ENCODE measurements around the gene PITPNB.

PITPNB gene
- total RNA-seq: 34.0 to 49.1 (median 38.2) reads per million in 4 experiments

DNA sequence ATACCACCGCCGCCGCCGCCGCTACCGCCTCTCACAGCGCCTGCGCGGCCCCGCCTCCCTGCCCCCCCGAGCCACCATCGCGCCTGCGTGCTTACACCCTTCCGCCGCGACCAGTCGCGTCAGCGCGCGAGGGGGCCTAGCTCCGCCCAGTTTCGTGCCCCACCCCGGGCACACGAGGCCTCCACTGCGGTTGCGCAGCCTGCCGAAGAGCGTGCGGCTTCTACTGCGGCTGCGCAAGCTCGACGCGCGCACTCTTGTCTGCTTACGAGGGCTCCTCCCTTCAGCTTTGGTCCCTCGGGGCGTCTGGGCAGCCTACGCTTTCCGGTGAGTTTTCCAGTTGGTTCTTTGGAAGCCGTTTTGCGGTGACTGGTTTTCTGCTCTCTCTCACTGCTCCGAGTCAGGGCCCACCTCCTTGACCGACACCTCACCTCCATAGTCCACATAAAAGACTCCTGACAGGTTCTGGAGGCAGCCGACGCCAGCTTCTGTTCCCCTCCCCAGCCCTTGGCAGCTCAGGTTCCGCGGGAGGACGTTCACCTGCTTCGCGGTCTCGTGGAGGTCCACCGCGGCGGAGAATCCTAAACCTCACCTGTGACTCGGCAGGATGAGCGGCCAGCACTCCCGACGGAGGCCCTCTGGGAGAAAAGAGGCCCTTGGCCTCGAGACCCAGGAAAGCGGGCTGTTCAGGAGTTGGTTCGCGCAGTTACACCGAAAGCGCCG, at the start of gene PITPNB:
PITPNB (minus strand) TSS at position 35 of the 720 bp plus-strand sequence. CDS start 65 bp downstream, outside the sequence.
- peak; percentile 99 for DNase-seq

DNA sequence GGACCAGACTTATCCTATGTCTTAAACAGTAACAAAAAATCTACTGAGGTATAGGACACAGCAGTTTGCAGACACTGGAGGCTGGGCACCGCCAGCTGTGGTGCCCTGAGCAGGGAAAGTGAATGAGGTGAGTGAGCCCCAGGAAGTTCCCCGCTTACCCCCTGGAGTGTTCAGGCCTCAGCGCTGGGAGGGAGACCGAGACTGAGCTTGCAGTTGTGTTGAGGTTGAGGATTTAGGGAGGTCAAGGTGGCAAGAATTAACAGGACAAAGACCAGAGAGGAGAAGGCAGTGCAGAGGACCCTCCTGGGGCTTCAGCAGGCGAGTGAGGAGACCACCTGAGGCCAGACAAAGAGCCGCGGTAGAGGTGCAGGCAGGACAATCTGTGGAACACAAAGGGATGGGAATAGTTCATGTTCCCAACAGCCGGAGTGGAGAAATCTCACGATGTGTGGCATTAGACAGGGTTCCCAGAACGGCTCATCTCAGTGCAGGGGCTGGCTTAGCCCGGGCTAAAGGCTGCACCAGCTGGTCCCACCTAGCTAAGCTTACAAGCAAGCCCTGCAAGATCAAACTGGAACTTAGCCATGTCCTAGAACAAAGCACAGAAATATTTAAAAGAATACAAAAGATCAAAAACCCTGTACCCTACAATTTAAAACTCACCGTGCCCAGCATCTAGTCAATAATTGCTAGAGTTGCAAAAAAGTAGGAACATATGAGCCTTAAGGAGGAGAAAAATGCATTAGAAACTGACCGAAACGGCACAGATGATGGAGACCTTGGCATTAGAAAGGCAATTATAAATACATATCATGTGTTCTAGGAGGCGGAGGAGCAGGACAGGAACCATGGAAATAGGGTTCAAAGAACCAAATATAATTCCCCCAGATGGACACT, 47.4 kb upstream of the PITPNB start:
- DNase-seq: no peak

- no peak for DNase-seq
Observed at GRCh38 chr22:27962268-27963044, 43.4 kb upstream of the PITPNB start.

DNA sequence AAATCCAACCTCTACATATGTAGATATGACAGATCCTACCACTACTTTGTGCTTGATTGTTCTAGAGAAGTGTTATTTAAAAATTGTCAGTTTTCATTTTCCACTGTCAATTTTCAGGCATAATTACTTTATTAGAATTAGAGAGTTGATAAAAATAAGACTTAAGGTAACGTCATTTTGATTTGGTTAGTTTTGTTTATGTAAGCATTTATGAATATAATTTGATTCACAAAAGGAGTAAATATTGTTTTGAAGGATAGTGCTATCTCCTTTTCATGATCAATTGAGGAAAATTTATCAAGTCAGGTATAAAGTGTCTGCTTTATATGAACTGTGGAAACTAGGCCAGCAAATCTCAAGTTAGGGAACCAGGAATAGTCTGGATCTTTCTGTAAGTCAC, 42.6 kb upstream of the PITPNB start:
- no peak for DNase-seq

GRCh38 chr22:27961182-27961581, 42.1 kb upstream of the PITPNB start:
- DNase-seq: no peak

- no peak for DNase-seq
Observed at GRCh38 chr22:27959335-27960090, 40.5 kb upstream of the PITPNB start.

- DNase-seq: no peak
Observed at GRCh38 chr22:27952779-27953178, 33.7 kb upstream of the PITPNB start.

DNA sequence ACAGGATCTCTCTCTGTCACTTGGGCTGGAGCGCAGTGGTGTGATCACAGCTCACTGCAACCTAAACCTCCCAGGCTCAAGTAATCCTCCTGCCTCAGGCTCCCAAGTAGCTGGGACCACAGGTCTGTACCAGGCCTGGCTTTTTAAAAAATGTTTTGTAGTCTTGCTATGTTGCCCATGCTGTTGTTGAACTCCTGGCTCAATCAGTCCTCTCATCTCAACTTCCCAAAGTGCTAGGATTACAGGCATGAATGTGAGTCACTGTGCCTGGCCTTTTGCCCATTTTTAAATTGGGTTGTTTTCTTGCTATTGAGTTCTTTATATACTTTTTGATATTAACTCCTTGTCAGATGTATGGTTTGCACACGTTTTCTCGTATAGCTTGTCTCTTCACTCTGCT, 33.0 kb upstream of the PITPNB start:
- DNase-seq: no peak

- no peak for DNase-seq
Observed at GRCh38 chr22:27949421-27949820, 30.4 kb upstream of the PITPNB start.

GRCh38 chr22:27948569-27948968, 29.5 kb upstream of the PITPNB start:
- no peak for DNase-seq

DNA sequence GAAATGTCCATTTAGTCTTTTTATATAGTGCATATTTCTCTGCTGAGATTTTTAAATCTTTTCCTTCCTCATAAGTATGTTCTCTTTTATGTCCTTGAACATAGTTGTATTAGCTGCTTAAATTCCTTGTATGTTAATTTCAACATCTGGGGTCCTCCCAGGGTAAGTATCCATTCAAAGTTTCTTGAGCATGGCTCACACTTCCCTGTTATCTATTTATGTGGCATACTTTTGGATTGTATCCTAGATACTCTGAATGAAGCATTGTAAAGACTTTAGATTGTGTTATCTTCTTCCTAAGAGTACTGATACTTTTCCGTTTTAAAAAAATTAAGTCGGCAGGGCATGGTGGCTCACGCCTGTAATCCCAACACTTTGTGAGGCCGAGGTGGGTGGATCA, 28.4 kb upstream of the PITPNB start:
- no peak for DNase-seq

DNA sequence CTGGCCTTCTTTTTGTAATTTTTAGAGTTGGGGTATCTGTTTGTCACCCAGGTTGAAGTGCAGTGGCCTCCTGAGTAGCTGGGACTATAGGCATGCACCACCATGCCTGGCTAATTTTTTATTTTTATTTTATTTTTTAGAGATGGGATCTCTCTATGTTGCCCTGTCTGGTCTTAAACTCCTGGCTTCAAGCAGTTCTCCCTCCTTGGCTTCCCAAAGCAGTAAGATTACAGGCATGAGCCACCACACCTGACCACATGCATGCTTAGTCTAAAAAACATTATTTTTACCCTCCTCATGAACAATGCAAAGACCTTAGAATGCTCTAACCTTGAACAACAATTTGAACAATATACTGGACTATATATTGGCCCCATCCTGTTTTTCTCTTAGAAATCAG, 22.1 kb upstream of the PITPNB start:
- no peak for DNase-seq

DNA sequence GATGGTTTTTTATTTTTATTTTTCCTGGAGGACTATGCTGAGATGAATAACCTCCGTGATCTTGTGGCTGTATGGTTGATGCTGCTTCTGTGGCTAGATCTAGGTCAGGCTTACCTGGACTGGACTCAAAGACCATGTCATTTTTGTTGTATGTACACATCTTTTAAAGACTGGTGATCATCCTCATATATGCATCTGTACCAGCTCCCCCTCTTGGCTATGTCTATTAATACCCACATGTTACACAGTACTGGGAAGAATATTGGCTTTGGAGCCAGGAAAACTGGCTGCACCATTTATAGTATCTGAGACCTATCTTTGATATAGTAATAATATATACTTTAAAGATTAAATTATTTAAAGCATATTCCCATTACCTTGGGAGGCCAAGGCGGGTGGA, 18.4 kb upstream of the PITPNB start:
- DNase-seq: no peak

DNA sequence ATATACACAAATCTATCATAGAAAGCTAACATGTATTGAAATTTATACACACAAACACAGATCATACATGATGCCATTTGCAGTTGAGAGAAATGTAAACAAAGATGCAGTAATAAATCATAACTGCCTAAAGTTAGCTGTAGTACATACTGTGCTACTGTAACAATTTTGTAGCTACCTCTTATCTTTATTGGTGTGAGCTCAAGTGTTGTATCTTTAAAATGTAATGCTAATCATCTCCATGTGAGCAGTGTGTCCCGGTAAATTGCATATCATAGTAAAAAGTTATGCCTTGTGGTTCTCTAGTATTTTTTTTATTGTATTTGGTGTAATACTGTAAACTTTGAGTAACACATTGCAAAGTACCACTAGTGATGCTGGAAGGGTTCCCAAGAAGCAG, 16.8 kb upstream of the PITPNB start:
- DNase-seq: no peak

DNA sequence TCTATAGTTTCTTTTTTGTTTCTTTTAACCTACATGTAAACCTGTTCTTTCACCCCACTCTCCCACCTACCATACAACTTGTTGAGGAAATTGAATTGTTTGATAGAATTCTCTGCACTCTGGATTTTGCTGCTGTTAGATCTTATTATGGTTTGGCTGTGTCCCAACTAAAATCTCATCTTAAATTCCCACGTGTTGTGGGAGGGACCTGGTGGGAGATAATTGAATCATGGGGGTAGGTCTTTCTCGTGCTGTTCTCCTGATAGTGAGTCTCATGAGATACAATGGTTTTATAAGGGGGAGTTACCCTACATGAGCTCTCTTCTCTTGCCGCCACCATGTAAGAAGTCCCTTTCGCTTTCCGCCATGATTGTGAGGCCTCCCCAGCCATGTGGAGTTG, 15.0 kb upstream of the PITPNB start:
- no peak for DNase-seq

DNA sequence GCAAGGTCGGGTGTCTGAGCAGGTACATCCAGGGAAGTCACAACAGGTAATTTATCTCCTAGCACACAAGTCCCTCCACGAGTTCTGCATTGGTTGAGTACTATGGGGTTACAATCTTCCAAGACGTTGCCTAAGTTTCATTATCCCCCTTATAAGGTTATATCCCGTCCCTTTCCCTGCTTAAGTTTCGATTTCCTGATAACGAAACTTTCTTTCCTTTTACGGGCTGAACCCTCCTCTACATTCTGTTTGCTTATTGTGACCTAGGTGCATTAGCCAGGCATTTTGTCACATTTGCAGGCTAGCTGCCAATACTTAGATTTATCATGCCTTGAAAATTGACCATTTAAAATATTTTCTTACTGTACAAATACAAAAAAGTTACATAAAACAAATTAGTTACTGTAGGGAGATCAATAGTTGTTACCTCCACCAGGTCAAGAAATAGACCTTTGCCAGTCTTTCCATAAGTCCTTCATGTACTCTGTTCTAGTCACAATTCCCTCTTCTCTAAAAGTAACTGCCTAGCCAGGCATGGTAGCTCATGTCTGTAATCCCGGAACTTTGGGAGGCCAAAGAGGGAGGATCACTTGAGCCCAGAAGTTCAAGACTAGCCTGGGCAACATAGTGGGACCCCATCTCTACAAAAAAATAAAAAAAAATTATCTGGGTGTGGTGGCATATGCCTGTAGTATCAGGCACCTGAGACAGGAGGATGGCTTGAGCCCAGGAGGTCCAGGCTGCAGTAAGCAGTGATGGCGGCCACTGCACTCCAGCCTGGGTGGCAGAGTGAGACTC, 14.3 kb upstream of the PITPNB start:
- no peak for DNase-seq

DNA sequence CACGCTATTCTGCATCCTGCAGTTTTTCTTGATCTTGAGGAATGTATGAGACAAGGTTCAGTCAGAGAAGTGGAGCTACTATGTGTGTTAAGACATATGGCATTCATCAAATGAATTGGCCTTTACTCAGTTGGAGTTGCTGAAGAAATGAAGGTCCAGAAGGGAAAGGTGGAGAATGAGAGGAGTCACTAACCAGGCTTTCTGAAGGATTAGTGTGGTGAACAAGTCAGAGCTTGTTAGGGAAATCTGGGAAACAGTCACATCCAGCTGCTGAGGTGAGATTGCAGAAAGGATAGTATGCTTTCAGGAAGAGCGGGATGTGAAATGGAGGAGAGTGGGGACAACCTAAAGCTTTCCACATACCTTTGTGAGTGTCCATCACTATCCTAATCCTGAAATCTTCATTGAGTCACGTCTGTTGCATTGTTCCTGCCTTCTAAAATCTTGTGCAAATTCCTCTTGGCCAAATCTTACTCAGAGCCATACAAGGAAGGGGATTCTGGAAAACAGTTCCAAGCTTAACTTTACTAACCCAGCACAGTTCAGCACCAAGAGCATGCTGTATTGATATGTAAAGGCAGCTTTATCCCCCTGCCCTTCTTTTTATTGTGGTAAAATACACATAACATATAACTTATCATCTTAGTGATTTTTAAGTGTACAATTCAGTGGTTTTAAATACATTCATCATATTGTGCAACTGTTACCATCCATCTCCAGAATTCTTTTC, 11.4 kb upstream of the PITPNB start:
- no peak for DNase-seq

DNA sequence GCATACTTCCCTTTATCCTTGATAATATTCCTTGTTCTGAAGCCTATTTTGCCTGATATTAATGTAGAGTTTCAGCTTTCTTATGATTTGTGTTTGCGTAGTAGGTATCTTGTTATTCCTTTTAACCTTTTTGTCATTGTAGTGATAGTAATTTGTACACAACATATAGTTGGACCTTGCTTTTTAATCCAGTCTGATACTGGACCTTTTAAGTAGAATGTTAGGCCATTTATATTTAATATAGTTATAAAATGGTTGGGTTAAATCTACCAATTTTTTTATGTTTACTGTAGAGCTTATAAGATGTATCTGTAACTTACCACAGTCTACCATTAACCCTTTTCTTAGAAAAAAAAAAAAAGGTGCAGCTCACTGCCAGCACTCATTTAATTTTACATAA, 8.6 kb upstream of the PITPNB start:
- no peak for DNase-seq

- DNase-seq: no peak
Observed at GRCh38 chr22:27925331-27925730, 6.3 kb upstream of the PITPNB start.

GRCh38 chr22:27919942-27920755, 1.1 kb upstream of the PITPNB start:
- no peak for DNase-seq

Measured in effector CD8-positive, alpha-beta T cell (primary cell).